GM12878 (cell line): ENCODE results near the gene MAP3K5.

Experiments
- CTCF ChIP-seq, 3 experiments: IDR thresholded peaks in 2 of 3; conservative IDR thresholded peaks in 1 of 3; 2 replicates each; pipeline ENCODE4 v1.5.1; 2011; ENCODE audit warnings: low read depth in 3 of 3, low read length in 3 of 3, mild to moderate bottlenecking in 3 of 3, control low read depth in 2 of 3, moderate library complexity in 2 of 3, inconsistent platforms in 1 of 3, mixed read lengths in 1 of 3; ENCODE audit not compliant: control insufficient read depth in 2 of 3, insufficient read depth in 1 of 3; ENCODE audit errors: extremely low read depth in 1 of 3
- RBBP5 ChIP-seq: fragments of 200-600 bp; sonication (generic); conservative IDR thresholded peaks from 2 replicates; pipeline ENCODE4 v1.6.1; 2016
- RCOR1 ChIP-seq: conservative IDR thresholded peaks from 2 replicates; pipeline ENCODE4 v1.6.1; 2012; ENCODE audit warnings: low read depth, low read length, improper control_type of control experiment
- REST ChIP-seq: IDR thresholded peaks from 2 replicates; pipeline ENCODE4 v1.6.1; 2012; ENCODE audit warnings: mild to moderate bottlenecking, low read depth, low read length
- SP1 ChIP-seq: IDR thresholded peaks from one replicate; pipeline ENCODE4 v1.6.1; 2011; ENCODE audit warnings: low read depth, low read length
- SRF ChIP-seq, 2 experiments: IDR thresholded peaks; 2 replicates each; pipeline ENCODE4 v1.6.1; 2011; ENCODE audit warnings: low read depth in 2 of 2, low read length in 2 of 2, mild to moderate bottlenecking in 1 of 2, moderate library complexity in 1 of 2
- SUZ12 ChIP-seq: fragments of 200-600 bp; sonication (generic); IDR thresholded peaks from one replicate; pipeline ENCODE4 v1.6.1; 2018; ENCODE audit warnings: antibody characterized with exemption, mild to moderate bottlenecking; ENCODE audit not compliant: unreplicated experiment
- TCF12 ChIP-seq: IDR thresholded peaks from 2 replicates; pipeline ENCODE4 v1.6.1; 2011; ENCODE audit warnings: low read depth, mild to moderate bottlenecking, low read length
- TF ChIP-seq, protein P1 (sequence below): fragments of 450-650 bp; formaldehyde crosslinking; IDR thresholded peaks from 2 replicates; pipeline ENCODE4 v1.5.0; 2022; ENCODE audit warnings: mild to moderate bottlenecking, missing genetic modification characterization

- TF ChIP-seq CTCF (IDR thresholded peaks at IDR 0.05 in 2 of 3, conservative IDR thresholded peaks at IDR 0.05 in 1 of 3; ENCODE audit: control insufficient read depth in 2 of 3, extremely low read depth in 1 of 3, insufficient read depth in 1 of 3, low read depth in 3 of 3, low read length in 3 of 3) (no peak), SRF (IDR thresholded peaks at IDR 0.05; ENCODE audit: low read depth in 2 of 2, low read length in 2 of 2) (no peak), TCF12 (no peak), RBBP5 (no peak), RCOR1 (no peak), SUZ12 (no peak), SP1 (no peak), REST (no peak)
- TF ChIP-seq, protein P1, sequence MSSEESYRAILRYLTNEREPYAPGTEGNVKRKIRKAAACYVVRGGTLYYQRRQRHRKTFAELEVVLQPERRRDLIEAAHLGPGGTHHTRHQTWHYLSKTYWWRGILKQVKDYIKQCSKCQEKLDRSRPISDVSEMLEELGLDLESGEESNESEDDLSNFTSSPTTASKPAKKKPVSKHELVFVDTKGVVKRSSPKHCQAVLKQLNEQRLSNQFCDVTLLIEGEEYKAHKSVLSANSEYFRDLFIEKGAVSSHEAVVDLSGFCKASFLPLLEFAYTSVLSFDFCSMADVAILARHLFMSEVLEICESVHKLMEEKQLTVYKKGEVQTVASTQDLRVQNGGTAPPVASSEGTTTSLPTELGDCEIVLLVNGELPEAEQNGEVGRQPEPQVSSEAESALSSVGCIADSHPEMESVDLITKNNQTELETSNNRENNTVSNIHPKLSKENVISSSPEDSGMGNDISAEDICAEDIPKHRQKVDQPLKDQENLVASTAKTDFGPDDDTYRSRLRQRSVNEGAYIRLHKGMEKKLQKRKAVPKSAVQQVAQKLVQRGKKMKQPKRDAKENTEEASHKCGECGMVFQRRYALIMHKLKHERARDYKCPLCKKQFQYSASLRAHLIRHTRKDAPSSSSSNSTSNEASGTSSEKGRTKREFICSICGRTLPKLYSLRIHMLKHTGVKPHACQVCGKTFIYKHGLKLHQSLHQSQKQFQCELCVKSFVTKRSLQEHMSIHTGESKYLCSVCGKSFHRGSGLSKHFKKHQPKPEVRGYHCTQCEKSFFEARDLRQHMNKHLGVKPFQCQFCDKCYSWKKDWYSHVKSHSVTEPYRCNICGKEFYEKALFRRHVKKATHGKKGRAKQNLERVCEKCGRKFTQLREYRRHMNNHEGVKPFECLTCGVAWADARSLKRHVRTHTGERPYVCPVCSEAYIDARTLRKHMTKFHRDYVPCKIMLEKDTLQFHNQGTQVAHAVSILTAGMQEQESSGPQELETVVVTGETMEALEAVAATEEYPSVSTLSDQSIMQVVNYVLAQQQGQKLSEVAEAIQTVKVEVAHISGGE (CRISPR knock-in tag) = no peak
These were observed 225 bp downstream of the MAP3K5 start for GRCh38 chr6:136792095-136792409.
